Mammary epithelial cell (primary cell): ENCODE results near the gene EYS.

Experiments
- EZH2 ChIP-seq: IDR thresholded peaks from 2 replicates; pipeline ENCODE4 v1.6.1; 2012; ENCODE audit warnings: low read length, inconsistent platforms, borderline replicate concordance
- TF ChIP-seq, protein P1 (sequence below), 2 donors: IDR thresholded peaks in 1 of 2; conservative IDR thresholded peaks in 1 of 2; 2 replicates each; pipeline ENCODE4 v1.5.1; 2011 to 2012; ENCODE audit warnings: inconsistent platforms in 2 of 2, low read length in 2 of 2, mild to moderate bottlenecking in 2 of 2, control low read depth in 1 of 2, low read depth in 1 of 2; ENCODE audit not compliant: insufficient read depth in 1 of 2; ENCODE audit errors: extremely low read depth in 1 of 2

DNA sequence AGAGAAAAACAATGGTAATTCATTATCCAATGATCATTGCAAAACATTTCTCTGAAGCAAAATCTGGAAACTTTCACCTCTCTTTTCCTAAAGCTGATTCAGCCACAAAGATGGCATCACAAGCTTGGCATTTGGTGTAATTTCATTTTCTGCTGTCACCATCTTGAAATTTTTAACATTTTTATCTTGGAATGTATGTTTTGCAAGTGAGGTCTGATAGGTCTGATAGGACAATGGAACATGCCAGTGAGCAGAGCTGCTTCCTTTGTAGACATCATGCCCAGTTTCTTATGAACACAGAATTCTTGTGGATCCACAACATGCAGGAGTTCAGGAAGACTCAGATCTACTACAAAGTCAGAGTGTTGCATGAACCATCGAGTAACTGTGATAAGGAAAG is 969.6 kb downstream of the EYS start:
- TF ChIP-seq, protein P1, sequence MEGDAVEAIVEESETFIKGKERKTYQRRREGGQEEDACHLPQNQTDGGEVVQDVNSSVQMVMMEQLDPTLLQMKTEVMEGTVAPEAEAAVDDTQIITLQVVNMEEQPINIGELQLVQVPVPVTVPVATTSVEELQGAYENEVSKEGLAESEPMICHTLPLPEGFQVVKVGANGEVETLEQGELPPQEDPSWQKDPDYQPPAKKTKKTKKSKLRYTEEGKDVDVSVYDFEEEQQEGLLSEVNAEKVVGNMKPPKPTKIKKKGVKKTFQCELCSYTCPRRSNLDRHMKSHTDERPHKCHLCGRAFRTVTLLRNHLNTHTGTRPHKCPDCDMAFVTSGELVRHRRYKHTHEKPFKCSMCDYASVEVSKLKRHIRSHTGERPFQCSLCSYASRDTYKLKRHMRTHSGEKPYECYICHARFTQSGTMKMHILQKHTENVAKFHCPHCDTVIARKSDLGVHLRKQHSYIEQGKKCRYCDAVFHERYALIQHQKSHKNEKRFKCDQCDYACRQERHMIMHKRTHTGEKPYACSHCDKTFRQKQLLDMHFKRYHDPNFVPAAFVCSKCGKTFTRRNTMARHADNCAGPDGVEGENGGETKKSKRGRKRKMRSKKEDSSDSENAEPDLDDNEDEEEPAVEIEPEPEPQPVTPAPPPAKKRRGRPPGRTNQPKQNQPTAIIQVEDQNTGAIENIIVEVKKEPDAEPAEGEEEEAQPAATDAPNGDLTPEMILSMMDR (conservative IDR thresholded peaks at IDR 0.05 in 1 of 2, IDR thresholded peaks at IDR 0.05 in 1 of 2; ENCODE audit: extremely low read depth in 1 of 2, insufficient read depth in 1 of 2, low read depth in 1 of 2, low read length in 2 of 2) = no peak
- no peak for TF ChIP-seq EZH2
